G401 (cell line): ENCODE measurements around the gene KMT2B. TPM values are rescaled to one million over a fixed set of nuclear protein-coding genes. Genes with fewer than 3 reads are reported as not detected.
"Not testable (repeated sequence)": the region's sequence is repeated elsewhere in the genome, so short reads cannot be mapped to it uniquely, and the experiment has no call there.

Experiments used
- DNase-seq: peaks from one replicate; pipeline ENCODE4 v3.0.0-alpha.2; 2015; ENCODE audit warnings: low spot score
- in situ Hi-C: cut with HindIII; loops from 2 replicates; pipeline ENCODE4 v1.10.0; 2016; ENCODE audit warnings: low sequenced_read_pairs, mixed read lengths
- total RNA-seq: library from RNA; depleted of rRNA; stranded (reverse); fragments of >200 nt; shearing (Covaris generic); gene quantifications from 2 replicates; pipeline ENCODE4 v1.2.3, GENCODE V29; 2014; rRNA removed

KMT2B gene, protein sequence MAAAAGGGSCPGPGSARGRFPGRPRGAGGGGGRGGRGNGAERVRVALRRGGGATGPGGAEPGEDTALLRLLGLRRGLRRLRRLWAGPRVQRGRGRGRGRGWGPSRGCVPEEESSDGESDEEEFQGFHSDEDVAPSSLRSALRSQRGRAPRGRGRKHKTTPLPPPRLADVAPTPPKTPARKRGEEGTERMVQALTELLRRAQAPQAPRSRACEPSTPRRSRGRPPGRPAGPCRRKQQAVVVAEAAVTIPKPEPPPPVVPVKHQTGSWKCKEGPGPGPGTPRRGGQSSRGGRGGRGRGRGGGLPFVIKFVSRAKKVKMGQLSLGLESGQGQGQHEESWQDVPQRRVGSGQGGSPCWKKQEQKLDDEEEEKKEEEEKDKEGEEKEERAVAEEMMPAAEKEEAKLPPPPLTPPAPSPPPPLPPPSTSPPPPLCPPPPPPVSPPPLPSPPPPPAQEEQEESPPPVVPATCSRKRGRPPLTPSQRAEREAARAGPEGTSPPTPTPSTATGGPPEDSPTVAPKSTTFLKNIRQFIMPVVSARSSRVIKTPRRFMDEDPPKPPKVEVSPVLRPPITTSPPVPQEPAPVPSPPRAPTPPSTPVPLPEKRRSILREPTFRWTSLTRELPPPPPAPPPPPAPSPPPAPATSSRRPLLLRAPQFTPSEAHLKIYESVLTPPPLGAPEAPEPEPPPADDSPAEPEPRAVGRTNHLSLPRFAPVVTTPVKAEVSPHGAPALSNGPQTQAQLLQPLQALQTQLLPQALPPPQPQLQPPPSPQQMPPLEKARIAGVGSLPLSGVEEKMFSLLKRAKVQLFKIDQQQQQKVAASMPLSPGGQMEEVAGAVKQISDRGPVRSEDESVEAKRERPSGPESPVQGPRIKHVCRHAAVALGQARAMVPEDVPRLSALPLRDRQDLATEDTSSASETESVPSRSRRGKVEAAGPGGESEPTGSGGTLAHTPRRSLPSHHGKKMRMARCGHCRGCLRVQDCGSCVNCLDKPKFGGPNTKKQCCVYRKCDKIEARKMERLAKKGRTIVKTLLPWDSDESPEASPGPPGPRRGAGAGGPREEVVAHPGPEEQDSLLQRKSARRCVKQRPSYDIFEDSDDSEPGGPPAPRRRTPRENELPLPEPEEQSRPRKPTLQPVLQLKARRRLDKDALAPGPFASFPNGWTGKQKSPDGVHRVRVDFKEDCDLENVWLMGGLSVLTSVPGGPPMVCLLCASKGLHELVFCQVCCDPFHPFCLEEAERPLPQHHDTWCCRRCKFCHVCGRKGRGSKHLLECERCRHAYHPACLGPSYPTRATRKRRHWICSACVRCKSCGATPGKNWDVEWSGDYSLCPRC (N-terminal part only)
- total RNA-seq = 2.5 and 4.6 TPM in 2 replicates

DNA sequence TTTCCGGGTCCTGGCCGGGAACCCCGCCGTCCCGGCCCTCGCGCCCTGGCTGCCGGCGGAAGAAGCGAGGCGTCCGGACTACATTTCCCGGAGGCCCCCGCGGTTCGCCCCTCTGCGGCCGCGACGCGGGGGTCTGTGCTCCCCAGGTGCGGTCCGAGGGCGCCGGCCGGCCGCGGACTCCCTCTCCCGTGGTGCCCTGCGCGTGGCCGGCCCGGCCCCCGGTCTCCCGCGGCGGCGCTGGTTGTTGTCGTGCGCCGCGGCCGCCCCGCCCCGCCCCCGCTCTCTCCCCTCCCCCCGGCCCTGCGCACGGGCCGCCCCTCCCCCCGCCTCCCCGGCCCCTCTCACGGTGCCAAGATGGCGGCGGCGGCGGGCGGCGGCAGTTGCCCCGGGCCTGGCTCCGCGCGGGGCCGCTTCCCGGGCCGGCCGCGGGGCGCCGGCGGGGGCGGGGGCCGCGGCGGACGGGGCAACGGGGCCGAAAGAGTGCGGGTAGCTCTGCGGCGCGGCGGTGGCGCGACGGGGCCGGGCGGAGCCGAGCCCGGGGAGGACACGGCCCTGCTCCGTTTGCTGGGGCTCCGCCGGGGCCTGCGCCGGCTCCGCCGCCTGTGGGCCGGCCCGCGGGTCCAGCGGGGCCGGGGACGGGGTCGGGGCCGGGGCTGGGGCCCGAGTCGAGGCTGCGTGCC, at the start of gene KMT2B:
Gene KMT2B, plus strand, starts transcription at position 339 of the 680 bp plus-strand sequence. Its CDS starts 16 bp downstream, at position 355.
- in situ Hi-C loops = no loop called here
- DNase-seq = no peak

- in situ Hi-C loops = no loop called here
- no peak for DNase-seq
Measured at GRCh38 chr19:35669566-35669965, 48.2 kb upstream of the KMT2B start.

GRCh38 chr19:35669974-35670373, 47.8 kb upstream of the KMT2B start:
- in situ Hi-C loops = no loop called here
- DNase-seq = no peak

- in situ Hi-C loops = no loop called here
- no peak for DNase-seq
Measured at GRCh38 chr19:35670686-35671085, 47.1 kb upstream of the KMT2B start.

DNA sequence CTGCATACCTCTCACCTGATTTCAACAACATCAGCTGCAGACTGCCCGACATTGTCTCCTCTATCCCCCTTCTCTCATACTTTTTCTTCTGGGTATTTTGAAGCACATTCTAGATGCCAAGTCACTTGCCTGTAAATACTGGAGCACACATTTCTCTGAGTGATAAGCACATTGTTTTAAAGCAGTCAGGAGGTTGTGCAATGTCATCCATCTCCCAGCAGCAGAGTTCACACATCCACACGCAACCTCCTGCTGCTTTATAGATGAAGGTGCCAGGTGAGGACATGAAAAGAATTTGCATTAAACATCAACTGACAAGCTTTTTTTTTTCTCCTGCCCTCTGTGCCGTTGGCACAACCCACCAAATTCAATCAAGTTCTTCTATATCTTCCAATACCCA, 46.0 kb upstream of the KMT2B start:
- no peak for DNase-seq
- in situ Hi-C loops = no loop called here

DNA sequence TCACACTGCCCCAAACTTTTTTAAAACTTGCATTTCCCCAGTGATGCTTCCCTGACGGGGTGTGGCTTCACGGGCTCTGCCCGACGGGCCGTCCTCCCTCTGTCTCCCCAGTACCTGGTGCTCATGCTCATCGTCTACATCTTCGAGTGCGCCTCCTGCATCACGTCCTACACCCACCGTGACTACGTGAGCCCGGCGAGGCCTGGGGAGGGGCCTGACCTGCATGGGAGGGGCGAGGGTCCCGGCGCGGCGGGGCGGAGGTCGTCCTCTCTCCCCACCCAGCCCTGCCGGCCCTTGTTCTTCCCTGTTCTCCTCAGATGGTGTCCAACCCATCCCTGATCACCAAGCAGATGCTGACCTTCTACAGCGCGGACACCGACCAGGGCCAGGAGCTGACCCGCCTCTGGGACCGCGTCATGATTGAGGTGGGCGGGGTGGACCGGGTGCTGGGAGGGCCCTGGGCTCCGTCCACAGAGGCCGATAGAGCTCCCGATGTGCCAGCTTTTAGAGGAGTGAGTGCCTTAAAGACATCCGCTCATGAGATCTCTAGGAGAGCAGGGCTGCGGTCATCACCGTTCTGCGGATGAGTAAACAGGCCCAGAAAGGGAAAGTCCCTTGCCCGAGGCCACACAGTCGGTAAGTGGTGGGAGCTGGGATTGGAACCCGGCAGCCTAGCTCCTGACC, 44.5 kb upstream of the KMT2B start:
- in situ Hi-C loops = no loop called here
- no peak for DNase-seq

- in situ Hi-C loops = no loop called here
Measured at GRCh38 chr19:35675589-35676140, 42.1 kb upstream of the KMT2B start.

GRCh38 chr19:35689836-35690235, 28.0 kb upstream of the KMT2B start:
- in situ Hi-C loops = loop anchor here (10.0 kb wide), 1 partner anchor 145 kb away; no protein-coding TSS in a partner anchor
- DNase-seq = no peak

More at GRCh38 chr19:35675589-35676140, 42.1 kb upstream of the KMT2B start:
- no peak for DNase-seq

DNA sequence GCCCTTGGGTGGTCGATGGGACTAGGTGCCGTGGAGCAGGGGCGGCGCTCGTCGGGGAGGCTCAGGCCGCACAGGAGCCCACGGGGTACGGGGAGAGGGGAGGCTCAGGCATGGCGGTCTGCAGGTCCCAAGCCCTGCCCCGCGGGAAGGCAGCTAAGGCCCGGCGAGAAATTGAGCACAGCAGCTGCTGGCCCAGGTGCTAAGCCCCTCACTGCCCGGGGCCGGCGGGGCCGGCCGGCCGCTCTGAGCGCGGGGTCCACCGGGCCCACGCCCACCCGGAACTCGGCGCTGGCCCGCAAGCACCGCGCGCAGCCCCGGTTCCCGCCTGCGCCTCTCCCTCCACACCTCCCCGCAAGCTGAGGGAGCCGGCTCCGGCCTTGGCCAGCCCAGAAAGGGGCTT, 26.7 kb upstream of the KMT2B start:
- in situ Hi-C loops = loop anchor here (10.0 kb wide), 1 partner anchor 144 kb away; no protein-coding TSS in a partner anchor
- DNase-seq = not testable (repeated sequence)

DNA sequence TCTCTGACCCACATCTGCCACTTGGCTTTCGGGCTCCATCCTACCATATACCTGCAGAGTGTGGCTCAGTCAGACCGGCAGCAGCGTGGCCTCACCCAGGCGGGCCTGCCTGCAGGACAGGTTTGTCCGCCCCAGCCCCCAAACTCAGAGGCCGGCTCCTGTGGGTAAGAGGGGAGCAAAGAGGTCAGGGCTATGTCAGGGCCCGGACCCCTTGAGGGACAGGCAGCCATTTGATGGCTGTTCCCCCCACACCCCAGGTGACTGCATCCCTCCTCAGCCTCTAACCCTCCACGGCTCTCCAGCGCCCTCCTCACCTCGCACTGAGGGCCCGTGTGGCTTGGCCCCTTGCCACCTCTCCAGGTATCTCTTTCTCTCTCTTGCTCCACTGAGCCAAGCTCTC, 25.8 kb upstream of the KMT2B start:
- no peak for DNase-seq
- in situ Hi-C loops = loop anchor here (10.0 kb wide), 1 partner anchor 143 kb away; no protein-coding TSS in a partner anchor

DNA sequence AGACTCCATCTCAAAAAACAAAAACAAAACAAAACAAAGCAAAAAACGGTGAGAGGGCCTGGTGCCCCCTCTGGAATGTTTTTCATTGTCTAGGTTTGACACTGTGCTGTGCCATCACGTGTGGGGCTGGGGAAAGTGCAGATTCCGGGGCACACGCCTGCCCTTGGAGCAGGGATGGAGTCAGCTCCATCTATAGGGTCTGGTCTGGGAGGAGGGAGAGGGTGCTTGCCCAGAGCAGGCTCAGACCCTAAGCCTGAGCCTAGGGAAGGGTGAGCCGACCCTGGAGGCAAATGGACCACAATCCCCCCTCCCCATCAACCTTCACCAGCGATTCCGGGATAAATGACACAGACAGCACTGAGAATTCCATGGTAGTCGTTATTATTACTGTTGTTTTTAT, 24.4 kb upstream of the KMT2B start:
- in situ Hi-C loops = loop anchor here (10.0 kb wide), 1 partner anchor 141 kb away; no protein-coding TSS in a partner anchor
- no peak for DNase-seq

DNA sequence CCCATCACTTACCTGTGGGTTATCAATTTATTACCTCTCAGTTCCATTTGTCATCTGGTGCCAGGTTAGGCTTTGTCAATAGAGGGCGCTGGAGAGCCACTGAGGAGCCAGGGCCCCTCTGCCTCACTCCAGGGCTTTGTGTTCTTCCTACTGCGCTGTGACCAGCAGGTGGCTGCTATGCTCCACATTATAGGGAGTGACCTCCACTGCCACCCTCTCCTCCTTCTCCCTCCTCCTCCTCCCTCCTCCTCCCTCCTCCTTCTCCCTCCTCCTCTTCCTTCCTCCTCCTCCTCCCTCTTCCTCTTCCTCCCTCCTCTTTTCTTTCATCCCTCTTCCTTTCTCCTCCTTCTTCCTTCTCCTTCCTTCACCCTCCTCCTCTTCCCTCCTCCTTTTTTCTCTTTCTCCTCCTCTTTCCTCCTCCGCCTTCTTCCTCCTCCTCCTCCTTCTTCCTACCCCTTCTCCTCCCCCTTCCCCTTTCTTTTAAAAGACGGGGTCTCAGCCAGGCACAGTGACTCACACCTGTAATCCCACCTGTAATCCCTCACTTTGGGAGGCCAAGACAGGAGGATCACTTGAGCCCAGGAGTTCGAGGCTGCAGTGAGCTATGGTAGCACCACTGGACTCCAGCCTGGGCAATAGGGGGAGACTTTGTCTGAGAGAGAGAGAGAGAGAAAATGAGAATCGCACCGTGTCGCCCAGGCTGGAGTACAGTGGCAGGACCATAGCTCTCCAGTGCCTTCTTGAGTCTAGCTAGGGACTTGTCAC, 23.8 kb upstream of the KMT2B start:
- DNase-seq = peak; percentile 91
- in situ Hi-C loops = loop anchor here (10.0 kb wide), 1 partner anchor 141 kb away; no protein-coding TSS in a partner anchor

DNA sequence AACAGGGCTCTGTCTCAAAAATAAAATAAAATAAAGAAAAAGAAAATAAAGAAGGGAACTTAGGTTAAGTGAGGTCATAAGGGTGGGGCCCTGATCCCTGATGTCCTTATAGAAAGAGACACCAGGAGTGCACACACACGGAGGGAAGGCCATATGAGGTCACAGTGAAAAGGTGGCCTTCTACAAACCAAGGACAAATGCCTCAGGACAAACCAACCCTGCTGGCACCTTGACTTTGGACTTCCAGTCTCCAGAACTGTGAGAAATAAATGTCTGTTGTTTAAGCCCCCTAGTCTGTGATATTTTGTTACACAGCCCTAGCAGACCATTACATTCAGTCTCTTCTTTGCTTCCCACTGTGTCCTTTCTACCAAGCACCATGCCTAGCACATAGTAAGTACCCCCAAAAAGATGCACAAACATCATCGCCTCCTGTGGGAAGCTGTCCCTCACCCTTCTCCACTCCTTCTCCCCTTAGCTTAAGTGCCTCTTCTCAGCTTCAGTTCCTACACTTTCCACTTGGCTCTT, 21.8 kb upstream of the KMT2B start:
- in situ Hi-C loops = loop anchor here (10.0 kb wide), 1 partner anchor 139 kb away; no protein-coding TSS in a partner anchor
- DNase-seq = no peak

DNA sequence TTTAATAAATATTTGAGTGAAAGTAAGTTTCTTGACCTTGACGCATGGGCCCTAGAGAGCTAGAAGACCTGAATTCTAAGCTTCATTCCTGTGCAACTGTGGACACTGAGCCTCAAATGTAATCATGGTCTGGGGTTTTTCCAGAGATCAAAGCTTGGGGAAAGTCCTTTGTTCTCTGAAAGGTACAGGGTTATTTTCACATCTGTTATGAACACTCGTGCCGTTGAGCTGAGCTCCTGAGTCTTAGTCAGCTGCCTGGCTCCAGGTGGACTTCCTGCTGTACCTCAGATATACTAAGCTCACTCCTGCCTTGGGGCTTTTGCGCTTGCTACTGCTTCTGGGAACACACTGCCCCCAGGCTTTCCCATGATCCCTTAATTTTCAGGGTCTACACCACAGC, 21.0 kb upstream of the KMT2B start:
- DNase-seq = no peak
- in situ Hi-C loops = loop anchor here (10.0 kb wide), 1 partner anchor 138 kb away; no protein-coding TSS in a partner anchor

GRCh38 chr19:35702223-35703012, 15.4 kb upstream of the KMT2B start:
- DNase-seq = peak; percentile 100
- in situ Hi-C loops = no loop called here

DNA sequence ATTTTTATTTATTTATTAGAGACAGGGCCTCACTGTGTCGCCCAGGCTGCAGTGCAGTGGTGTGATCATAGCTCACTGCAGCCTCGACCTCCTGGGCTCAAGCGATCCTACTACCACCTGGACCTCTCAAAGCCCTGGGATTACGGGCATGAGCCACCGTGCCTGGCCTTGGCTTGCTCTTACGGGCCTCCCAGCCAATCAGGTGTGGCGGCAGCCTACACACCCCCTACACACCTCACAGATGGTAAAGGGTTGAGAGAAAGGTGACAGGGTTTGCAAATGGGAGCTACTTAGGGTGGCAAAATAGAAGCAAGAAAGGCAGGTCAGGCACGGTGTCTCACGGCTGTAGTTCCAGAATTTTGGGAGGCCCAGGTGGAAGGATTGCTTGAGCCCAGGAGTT, 14.5 kb upstream of the KMT2B start:
- in situ Hi-C loops = no loop called here
- no peak for DNase-seq
